ENCODE results near the gene RAPGEF4.

DNA sequence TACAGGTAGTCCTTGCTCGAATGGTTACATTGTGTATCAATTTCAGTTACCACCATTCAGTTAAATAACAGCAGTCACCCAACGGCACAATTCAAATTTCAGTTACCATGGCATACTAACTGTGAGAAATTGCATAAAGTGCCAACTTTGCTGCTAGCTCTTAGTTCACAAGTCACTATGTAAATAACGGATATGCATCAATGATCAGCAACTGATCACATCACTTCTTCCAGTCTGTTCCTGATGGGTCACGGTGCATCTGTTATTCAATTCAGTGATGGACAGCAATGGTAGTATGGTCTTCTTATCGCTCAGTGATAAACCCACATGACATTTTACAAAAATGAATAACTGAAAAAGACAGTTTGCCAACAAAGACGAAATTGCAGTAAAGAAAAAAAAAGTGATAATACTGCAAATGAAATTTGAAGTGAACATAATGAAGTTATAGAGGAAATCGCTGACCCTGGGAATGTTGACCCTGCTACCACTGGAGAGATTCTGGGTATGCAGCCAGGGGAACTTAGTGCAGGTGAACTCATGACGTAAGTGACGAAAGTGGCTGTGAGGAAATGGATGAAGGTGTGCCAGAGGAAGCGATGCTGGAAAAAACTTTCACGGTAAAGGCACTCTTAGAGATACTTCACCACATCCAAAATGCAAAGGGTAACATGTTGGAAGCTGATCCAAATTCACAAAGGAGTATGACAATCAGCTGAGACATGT is 25.9 kb upstream of the RAPGEF4 start:
- TF ChIP-seq POLR2A (IDR thresholded peaks at IDR 0.05; ENCODE audit: insufficient read depth in 1 of 2, low read depth in 2 of 2, low read length in 2 of 2) = no peak
- no peak for TF ChIP-seq RFX3 (CRISPR knock-in tag; IDR thresholded peaks at IDR 0.05)
- no peak for TF ChIP-seq SRSF4 (IDR thresholded peaks at IDR 0.05; ENCODE audit: low read depth, low read length, poor library complexity, severe bottlenecking)
- TF ChIP-seq ZBTB8A (CRISPR knock-in tag; IDR thresholded peaks at IDR 0.05; ENCODE audit: borderline replicate concordance, low read depth) = no peak
- TF ChIP-seq, protein P1, sequence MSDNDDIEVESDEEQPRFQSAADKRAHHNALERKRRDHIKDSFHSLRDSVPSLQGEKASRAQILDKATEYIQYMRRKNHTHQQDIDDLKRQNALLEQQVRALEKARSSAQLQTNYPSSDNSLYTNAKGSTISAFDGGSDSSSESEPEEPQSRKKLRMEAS (IDR thresholded peaks at IDR 0.05) = no peak
- no peak for TF ChIP-seq TBP (CRISPR knock-in tag; IDR thresholded peaks at IDR 0.05)
- TF ChIP-seq ZNF776 (CRISPR knock-in tag; IDR thresholded peaks at IDR 0.05) = no peak
- TF ChIP-seq NR2C2 (CRISPR knock-in tag; IDR thresholded peaks at IDR 0.05; ENCODE audit: borderline replicate concordance) = no peak
- no peak for TF ChIP-seq AHR (CRISPR knock-in tag; IDR thresholded peaks at IDR 0.05)

Measured in HepG2 (cell line).